MCF 10A (cell line): ENCODE results near the gene OLFM3. TPM values are rescaled to one million over a fixed set of nuclear protein-coding genes. Genes with fewer than 3 reads are reported as not detected.

Source experiments
- BruUV-seq: library from RNA; stranded (reverse); fragments of 400-500 nt; replicated peaks from 2 replicates; lab custom pipeline; 2021; lab: Mats Ljungman, UMichigan
- CTCF ChIA-PET: fragments of 300-600 bp; sonication (Branson Sonifier 250); formaldehyde crosslinking; extraction: SDS; loops from one replicate; lab custom pipeline; 2021; ENCODE audit warnings: antibody characterized with exemption, inconsistent platforms; lab: Yijun Ruan, JAX
- POLR2A ChIA-PET: fragments of 300-600, 350-650 bp; sonication (Branson Sonifier 250); formaldehyde crosslinking; extraction: SDS; loops from one replicate; lab custom pipeline; 2020; ENCODE audit warnings: antibody characterized with exemption, inconsistent platforms; lab: Yijun Ruan, JAX
- DNase-seq: peaks from one replicate; pipeline ENCODE4 v3.0.0-alpha.2; 2018; ENCODE audit not compliant: unreplicated experiment
- H3K27ac Mint-ChIP-seq: one replicate; pipeline ENCODE4 v1.8.0; 2022; ENCODE audit warnings: mild to moderate bottlenecking, low read depth, mixed read lengths; ENCODE audit not compliant: unreplicated experiment
- H3K27me3 Mint-ChIP-seq: one replicate; pipeline ENCODE4 v1.8.0; 2022; ENCODE audit warnings: mixed read lengths; ENCODE audit not compliant: insufficient read depth, unreplicated experiment
- H3K36me3 Mint-ChIP-seq: one replicate; pipeline ENCODE4 v1.8.0; 2022; ENCODE audit warnings: mild to moderate bottlenecking, moderate library complexity, mixed read lengths; ENCODE audit not compliant: insufficient read depth, unreplicated experiment
- H3K4me1 Mint-ChIP-seq: one replicate; pipeline ENCODE4 v1.8.0; 2022; ENCODE audit warnings: mixed read lengths; ENCODE audit not compliant: insufficient read depth, unreplicated experiment
- H3K4me3 Mint-ChIP-seq: one replicate; pipeline ENCODE4 v1.8.0; 2022; ENCODE audit warnings: mild to moderate bottlenecking, moderate library complexity, mixed read lengths; ENCODE audit not compliant: unreplicated experiment
- H3K9me3 Mint-ChIP-seq: one replicate; pipeline ENCODE4 v1.8.0; 2022; ENCODE audit warnings: mixed read lengths; ENCODE audit not compliant: unreplicated experiment
- intact Hi-C: fragments of 100-400 bp; cut with micrococcal nuclease; formaldehyde crosslinking; loops from 2 replicates; pipeline ENCODE4 v1.14.1; 2022
- total RNA-seq: library from RNA; stranded (reverse); gene quantifications from 2 replicates; pipeline ENCODE4 v1.2.3, GENCODE V29; 2022
- TF ChIP-seq, protein P1 (sequence below): fragments of 200-600 bp; IDR thresholded peaks from one replicate; pipeline ENCODE4 v1.8.0; 2022; ENCODE audit warnings: antibody characterized with exemption, mild to moderate bottlenecking; ENCODE audit not compliant: unreplicated experiment

The OLFM3 gene
- total RNA-seq, 1 experiment from 2014 or later: not detected

DNA sequence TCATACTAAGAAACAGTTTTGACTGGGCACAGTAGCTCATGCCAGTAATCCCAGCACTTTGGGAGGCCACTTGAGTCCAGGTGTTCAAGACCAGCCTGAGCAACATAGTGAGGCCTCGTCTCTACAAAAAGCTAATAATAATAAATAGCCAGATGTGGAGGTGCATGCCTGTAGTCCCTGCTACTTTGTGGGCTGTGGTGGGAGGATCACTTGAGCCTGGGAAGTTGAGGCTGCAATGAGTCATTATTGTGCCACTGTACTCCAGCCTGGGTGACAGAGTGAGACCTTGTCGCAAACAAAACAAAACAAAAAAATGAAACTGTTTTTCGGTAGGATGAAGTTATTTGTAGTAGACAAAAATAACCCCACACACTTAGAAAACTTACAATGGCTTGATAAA, 19.0 kb upstream of the OLFM3 start:
- Mint-ChIP-seq H3K9me3 (no peaks in the 10 kb centered on the region), H3K36me3 (no peaks in the 10 kb centered on the region), H3K4me3 (no peak overlapping the region), H3K4me1 (no peaks in the 10 kb centered on the region), H3K27ac (no peak overlapping the region), H3K27me3 (no peaks in the 10 kb centered on the region)
- intact Hi-C loops: no loop called here
- no TSS peak for BruUV-seq
- ChIA-PET POLR2A (no interaction called here), CTCF (no interaction called here)
- DNase-seq: no peak
- TF ChIP-seq, protein P1, sequence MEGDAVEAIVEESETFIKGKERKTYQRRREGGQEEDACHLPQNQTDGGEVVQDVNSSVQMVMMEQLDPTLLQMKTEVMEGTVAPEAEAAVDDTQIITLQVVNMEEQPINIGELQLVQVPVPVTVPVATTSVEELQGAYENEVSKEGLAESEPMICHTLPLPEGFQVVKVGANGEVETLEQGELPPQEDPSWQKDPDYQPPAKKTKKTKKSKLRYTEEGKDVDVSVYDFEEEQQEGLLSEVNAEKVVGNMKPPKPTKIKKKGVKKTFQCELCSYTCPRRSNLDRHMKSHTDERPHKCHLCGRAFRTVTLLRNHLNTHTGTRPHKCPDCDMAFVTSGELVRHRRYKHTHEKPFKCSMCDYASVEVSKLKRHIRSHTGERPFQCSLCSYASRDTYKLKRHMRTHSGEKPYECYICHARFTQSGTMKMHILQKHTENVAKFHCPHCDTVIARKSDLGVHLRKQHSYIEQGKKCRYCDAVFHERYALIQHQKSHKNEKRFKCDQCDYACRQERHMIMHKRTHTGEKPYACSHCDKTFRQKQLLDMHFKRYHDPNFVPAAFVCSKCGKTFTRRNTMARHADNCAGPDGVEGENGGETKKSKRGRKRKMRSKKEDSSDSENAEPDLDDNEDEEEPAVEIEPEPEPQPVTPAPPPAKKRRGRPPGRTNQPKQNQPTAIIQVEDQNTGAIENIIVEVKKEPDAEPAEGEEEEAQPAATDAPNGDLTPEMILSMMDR: no peak

DNA sequence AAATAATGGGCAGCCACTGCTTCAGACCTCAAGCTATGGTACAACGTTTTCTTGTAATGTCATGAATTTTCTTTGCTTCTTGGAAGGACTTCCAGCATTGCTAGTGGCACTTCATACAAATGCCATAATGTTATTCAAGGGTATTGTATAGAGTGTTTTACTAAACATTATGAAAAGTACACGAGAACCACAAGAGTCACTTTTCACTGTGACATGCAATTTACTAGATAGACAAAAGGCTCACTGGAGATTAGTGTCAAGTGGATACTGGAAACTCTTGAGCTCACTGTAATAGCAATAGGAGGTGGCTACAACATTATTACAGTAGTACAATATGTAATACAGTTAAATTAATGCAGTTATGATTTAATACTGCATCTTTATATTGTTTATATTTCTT, 5.3 kb upstream of the OLFM3 start:
- TF ChIP-seq, protein P1: no peak
- H3K27ac Mint-ChIP-seq: no peak overlapping the region
- peaks cover 26% of the 10 kb centered on the region for H3K27me3 Mint-ChIP-seq
- no peaks in the 10 kb centered on the region for H3K4me1 Mint-ChIP-seq
- intact Hi-C loops: no loop called here
- H3K36me3 Mint-ChIP-seq: no peaks in the 10 kb centered on the region
- POLR2A ChIA-PET: interaction anchor here (0.6 kb wide), 1 partner anchor 24 kb away, joined by 3 read pairs; no protein-coding TSS in a partner anchor
- no peak overlapping the region for H3K4me3 Mint-ChIP-seq
- DNase-seq: no peak
- BruUV-seq: no TSS peak
- CTCF ChIA-PET: interaction anchor here (0.6 kb wide), 1 partner anchor 45 kb away, joined by 6 read pairs; no protein-coding TSS in a partner anchor
- H3K9me3 Mint-ChIP-seq: no peaks in the 10 kb centered on the region

DNA sequence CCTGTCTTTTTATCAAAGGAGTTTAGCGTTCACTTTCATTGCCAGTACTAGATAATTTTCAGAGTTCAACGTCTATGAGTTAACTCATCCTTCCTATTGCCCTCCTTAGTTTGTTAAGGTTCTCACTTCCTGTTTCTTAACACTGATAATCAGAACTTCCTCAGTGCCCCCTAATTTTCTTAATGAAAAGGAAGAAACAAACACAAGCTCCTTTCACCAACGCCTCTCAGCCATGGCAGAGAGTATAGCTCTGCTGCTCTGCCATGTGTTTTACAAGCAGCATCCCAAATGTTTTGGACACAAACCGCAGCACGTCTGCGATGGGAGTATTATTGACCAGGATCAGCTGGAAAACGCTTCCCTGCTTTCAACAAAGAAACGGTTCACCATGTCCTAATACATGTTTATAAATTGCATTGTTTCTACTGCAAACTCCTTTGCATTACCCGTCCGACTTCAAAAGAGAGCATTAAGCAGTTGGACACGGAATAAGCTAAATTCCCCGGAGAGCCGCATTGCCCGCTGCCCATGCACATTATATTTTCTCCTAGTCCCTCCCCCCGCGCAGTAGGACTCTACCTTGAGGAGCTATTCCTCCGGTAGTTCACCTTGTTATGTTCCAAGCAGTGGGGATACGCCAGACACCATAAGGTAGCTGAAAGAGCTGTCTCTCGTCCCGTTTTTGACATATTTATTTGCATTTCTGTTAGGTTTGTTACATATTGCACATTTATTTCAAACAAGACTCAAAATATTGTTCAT, 561 bp downstream of the OLFM3 start:
- ChIA-PET POLR2A (interaction anchor here (0.5 kb wide), 1 partner anchor 623 kb away, joined by 3 read pairs; no protein-coding TSS in a partner anchor), CTCF (interaction anchor here (1.0 kb wide), 1 partner anchor 196 kb away, joined by 4 read pairs; no protein-coding TSS in a partner anchor)
- DNase-seq: no peak
- H3K27ac Mint-ChIP-seq: no peak overlapping the region
- H3K36me3 Mint-ChIP-seq: no peaks in the 10 kb centered on the region
- H3K4me3 Mint-ChIP-seq: no peak overlapping the region
- no peaks in the 10 kb centered on the region for H3K4me1 Mint-ChIP-seq
- peaks cover 60% of the 10 kb centered on the region for H3K27me3 Mint-ChIP-seq
- intact Hi-C loops: no loop called here
- no peaks in the 10 kb centered on the region for H3K9me3 Mint-ChIP-seq
- TF ChIP-seq, protein P1: no peak
- no TSS peak for BruUV-seq

DNA sequence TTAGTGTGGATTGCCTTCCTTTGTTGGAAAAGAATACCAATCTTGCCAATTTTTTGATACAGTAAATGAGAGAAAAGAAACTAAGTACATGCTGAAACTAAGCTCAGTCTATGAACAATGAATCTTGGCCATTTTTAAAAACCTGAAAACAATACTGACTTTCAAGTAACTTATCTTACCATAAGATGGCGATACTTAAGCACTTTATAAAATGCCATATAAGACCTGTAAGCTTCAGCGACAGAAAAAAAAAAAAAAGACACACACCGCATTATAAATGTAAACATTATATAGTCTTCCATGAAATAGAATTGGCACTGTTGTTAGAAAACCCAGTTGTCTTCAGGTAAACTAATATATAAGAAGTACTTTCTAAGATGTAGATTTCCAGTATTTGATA, 3.0 kb downstream of the OLFM3 start:
- CTCF ChIA-PET: interaction anchor here (0.5 to 0.6 kb wide), 2 partner anchors 340 to 618 kb away, joined by 3 read pairs; no protein-coding TSS in a partner anchor
- Mint-ChIP-seq H3K9me3 (no peaks in the 10 kb centered on the region), H3K27me3 (peaks cover 51% of the 10 kb centered on the region), H3K27ac (no peak overlapping the region), H3K4me1 (no peaks in the 10 kb centered on the region), H3K36me3 (no peaks in the 10 kb centered on the region), H3K4me3 (no peak overlapping the region)
- no peak for DNase-seq
- intact Hi-C loops: loop anchor here (1.0 kb wide), 1 partner anchor 198 kb away; no protein-coding TSS in a partner anchor
- BruUV-seq: no TSS peak
- POLR2A ChIA-PET: no interaction called here
- TF ChIP-seq, protein P1: no peak
